HUES48 (cell line): ENCODE measurements around the gene ARHGEF40.

Source experiments
- H3K27ac ChIP-seq: one replicate; pipeline ENCODE4 v1.7.0; 2013; ENCODE audit warnings: low read depth, low read length, inconsistent platforms
- H3K27me3 ChIP-seq: 2 replicates; pipeline ENCODE4 v1.6.1; 2013; ENCODE audit warnings: mild to moderate bottlenecking, low read length; ENCODE audit not compliant: control insufficient read depth, insufficient read depth
- H3K36me3 ChIP-seq: 2 replicates; pipeline ENCODE4 v1.6.1; 2013; ENCODE audit warnings: low read length; ENCODE audit not compliant: control insufficient read depth, insufficient read depth
- H3K4me1 ChIP-seq: 2 replicates; pipeline ENCODE4 v1.6.1; 2013; ENCODE audit warnings: mild to moderate bottlenecking, low read length; ENCODE audit not compliant: control insufficient read depth, insufficient read depth
- H3K4me3 ChIP-seq: 2 replicates; pipeline ENCODE4 v1.5.1; 2013; ENCODE audit warnings: mild to moderate bottlenecking, low read depth, low read length
- H3K9ac ChIP-seq: 2 replicates; pipeline ENCODE4 v1.6.1; 2013; ENCODE audit warnings: mild to moderate bottlenecking, low read depth, low read length, moderate library complexity
- H3K9me3 ChIP-seq: 2 replicates; pipeline ENCODE4 v1.6.1; 2013; ENCODE audit warnings: low read length; ENCODE audit not compliant: control insufficient read depth, insufficient read depth

The ARHGEF40 gene

GRCh38 chr14:21109377-21110138 is 39.5 kb downstream of the ARHGEF40 start:
- H3K9me3 ChIP-seq, result no peaks in the 10 kb centered on the region
- no peak overlapping the region for H3K4me3 ChIP-seq
- H3K36me3 ChIP-seq, result no peaks in the 10 kb centered on the region
- no peaks in the 10 kb centered on the region for H3K27me3 ChIP-seq
- H3K27ac ChIP-seq, result no peak overlapping the region
- H3K4me1 ChIP-seq, result peaks cover 22% of the 10 kb centered on the region
- no peak overlapping the region for H3K9ac ChIP-seq

GRCh38 chr14:21112255-21112654 is 42.2 kb downstream of the ARHGEF40 start:
- Histone ChIP-seq H3K9me3 (no peaks in the 10 kb centered on the region), H3K4me3 (no peak overlapping the region), H3K27me3 (no peaks in the 10 kb centered on the region)

GRCh38 chr14:21113369-21113768 is 43.3 kb downstream of the ARHGEF40 start:
- Histone ChIP-seq H3K4me3 (no peak overlapping the region), H3K9ac (no peak overlapping the region), H3K36me3 (no peaks in the 10 kb centered on the region), H3K27me3 (no peaks in the 10 kb centered on the region), H3K9me3 (no peaks in the 10 kb centered on the region), H3K4me1 (no peaks in the 10 kb centered on the region), H3K27ac (no peak overlapping the region)

More at GRCh38 chr14:21112255-21112654, 42.2 kb downstream of the ARHGEF40 start:
- peaks cover 3% of the 10 kb centered on the region for H3K4me1 ChIP-seq
- H3K9ac ChIP-seq, result no peak overlapping the region
- H3K27ac ChIP-seq, result no peak overlapping the region
- H3K36me3 ChIP-seq, result no peaks in the 10 kb centered on the region

GRCh38 chr14:21118933-21119332 is 48.8 kb downstream of the ARHGEF40 start:
- Histone ChIP-seq H3K4me1 (no peaks in the 10 kb centered on the region), H3K27me3 (no peaks in the 10 kb centered on the region), H3K9me3 (no peaks in the 10 kb centered on the region), H3K9ac (no peak overlapping the region), H3K4me3 (no peak overlapping the region), H3K27ac (no peak overlapping the region), H3K36me3 (no peaks in the 10 kb centered on the region)

GRCh38 chr14:21120686-21121085 is 50.6 kb downstream of the ARHGEF40 start:
- no peaks in the 10 kb centered on the region for H3K9me3 ChIP-seq
- no peak overlapping the region for H3K4me3 ChIP-seq
- H3K27ac ChIP-seq, result no peak overlapping the region
- H3K36me3 ChIP-seq, result no peaks in the 10 kb centered on the region
- no peaks in the 10 kb centered on the region for H3K4me1 ChIP-seq
- H3K27me3 ChIP-seq, result no peaks in the 10 kb centered on the region
- no peak overlapping the region for H3K9ac ChIP-seq

GRCh38 chr14:21121122-21121521 is 51.0 kb downstream of the ARHGEF40 start:
- Histone ChIP-seq H3K9ac (no peak overlapping the region), H3K4me1 (no peaks in the 10 kb centered on the region), H3K27me3 (no peaks in the 10 kb centered on the region), H3K27ac (no peak overlapping the region), H3K36me3 (no peaks in the 10 kb centered on the region), H3K9me3 (no peaks in the 10 kb centered on the region), H3K4me3 (no peak overlapping the region)

- H3K27me3 ChIP-seq, result no peaks in the 10 kb centered on the region
- no peak overlapping the region for H3K4me3 ChIP-seq
- H3K27ac ChIP-seq, result no peak overlapping the region
- H3K4me1 ChIP-seq, result no peaks in the 10 kb centered on the region
- H3K9me3 ChIP-seq, result no peaks in the 10 kb centered on the region
- no peaks in the 10 kb centered on the region for H3K36me3 ChIP-seq
- H3K9ac ChIP-seq, result no peak overlapping the region
Measured at GRCh38 chr14:21123429-21123828, 53.3 kb downstream of the ARHGEF40 start.

- Histone ChIP-seq H3K27ac (no peak overlapping the region), H3K4me3 (no peak overlapping the region; the same call in 1 of the 2 replicates), H3K4me1 (peaks cover 10% of the 10 kb centered on the region), H3K9ac (no peak overlapping the region; the same call in 1 of the 2 replicates), H3K27me3 (no peaks in the 10 kb centered on the region), H3K9me3 (no peaks in the 10 kb centered on the region), H3K36me3 (no peaks in the 10 kb centered on the region)
Measured at GRCh38 chr14:21133901-21134300, 63.8 kb downstream of the ARHGEF40 start.

GRCh38 chr14:21136024-21136423 is 65.9 kb downstream of the ARHGEF40 start:
- no peaks in the 10 kb centered on the region for H3K36me3 ChIP-seq
- no peak overlapping the region for H3K4me3 ChIP-seq
- peaks cover 10% of the 10 kb centered on the region for H3K4me1 ChIP-seq
- H3K27me3 ChIP-seq, result no peaks in the 10 kb centered on the region
- H3K27ac ChIP-seq, result no peak overlapping the region
- no peak overlapping the region for H3K9ac ChIP-seq
- no peaks in the 10 kb centered on the region for H3K9me3 ChIP-seq
